Osteoblast (primary cell): ENCODE results near the gene IL1RAPL1. TPM values are rescaled to one million over a fixed set of nuclear protein-coding genes. Genes with fewer than 3 reads are reported as not detected.

Source experiments
- DNase-seq: peaks from one replicate; pipeline ENCODE4 v3.0.0; 2011; ENCODE audit warnings: low spot score, mixed read lengths; ENCODE audit not compliant: insufficient read length; ENCODE audit errors: missing footprints
- H2AFZ ChIP-seq: 2 replicates; pipeline ENCODE4 v1.6.0; 2011; ENCODE audit warnings: mild to moderate bottlenecking, low read length
- H3K27ac ChIP-seq: 2 replicates; pipeline ENCODE4 v1.5.1; 2011; ENCODE audit warnings: mild to moderate bottlenecking, low read depth, low read length, moderate library complexity
- H3K27me3 ChIP-seq: 2 replicates; pipeline ENCODE4 v1.6.0; 2012; ENCODE audit warnings: mild to moderate bottlenecking, control low read depth, inconsistent platforms, low read length, moderate library complexity; ENCODE audit not compliant: insufficient read depth
- H3K36me3 ChIP-seq: 2 replicates; pipeline ENCODE4 v1.5.1; 2011; ENCODE audit warnings: mild to moderate bottlenecking, low read length, control low read depth, moderate library complexity; ENCODE audit not compliant: insufficient read depth
- H3K4me1 ChIP-seq: 2 replicates; pipeline ENCODE4 v1.5.1; 2011; ENCODE audit warnings: mild to moderate bottlenecking, low read length, control low read depth, moderate library complexity; ENCODE audit not compliant: insufficient read depth
- H3K4me2 ChIP-seq: 2 replicates; pipeline ENCODE4 v1.6.0; 2011; ENCODE audit warnings: mild to moderate bottlenecking, low read length; ENCODE audit not compliant: insufficient read depth
- H3K4me3 ChIP-seq: fragments of 200-600 bp; sonication (generic); 3 replicates; pipeline ENCODE4 v1.5.1; 2012; ENCODE audit warnings: mild to moderate bottlenecking, low read length, inconsistent platforms; ENCODE audit not compliant: insufficient read depth
- H3K79me2 ChIP-seq: 2 replicates; pipeline ENCODE4 v1.6.0; 2012; ENCODE audit warnings: mild to moderate bottlenecking, low read length, control low read depth, inconsistent platforms; ENCODE audit not compliant: insufficient read depth
- H3K9me3 ChIP-seq: 2 replicates; pipeline ENCODE4 v1.5.1; 2011; ENCODE audit warnings: low read depth, low read length, control low read depth
- H4K20me1 ChIP-seq: 2 replicates; pipeline ENCODE4 v1.6.0; 2012; ENCODE audit warnings: mild to moderate bottlenecking, low read length, control low read depth; ENCODE audit not compliant: insufficient read depth
- CTCF ChIP-seq: IDR thresholded peaks from 2 replicates; pipeline ENCODE4 v1.5.1; 2011; ENCODE audit warnings: mild to moderate bottlenecking, low read depth, low read length, moderate library complexity; ENCODE audit errors: extremely low read depth
- small RNA-seq: library from RNA; depleted of rRNA; stranded (forward); fragments of <200 nt; gene quantifications from one replicate; pipeline ENCODE3, GENCODE V24; 2012
- total RNA-seq: library from RNA; depleted of rRNA; stranded (reverse); fragments of >200 nt; gene quantifications from 2 replicates; pipeline ENCODE4 v1.2.3, GENCODE V29; 2012

Gene IL1RAPL1
- total RNA-seq, 1 donor: under 0.01 TPM

DNA sequence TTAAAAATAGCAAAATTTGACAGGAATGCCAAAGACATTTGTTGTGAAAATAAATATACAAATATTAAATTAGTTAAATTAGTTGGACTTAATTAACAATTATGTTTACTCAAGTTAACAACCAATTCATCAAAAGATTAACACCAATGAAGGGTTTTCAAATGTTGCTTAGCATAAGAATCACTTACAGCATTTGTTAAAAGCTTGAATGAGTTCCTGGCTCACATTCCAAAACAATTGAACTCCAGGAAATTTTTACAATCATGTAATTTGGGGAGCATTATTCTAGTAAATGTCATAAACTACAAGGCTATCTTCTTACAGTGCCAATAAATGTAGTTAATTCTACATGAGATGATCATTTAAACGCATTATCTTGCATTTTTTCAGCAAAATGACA, 1378.4 kb downstream of the IL1RAPL1 start:
- H4K20me1 ChIP-seq: no peaks in the 10 kb centered on the region
- H3K9me3 ChIP-seq: no peaks in the 10 kb centered on the region
- no peak overlapping the region for H3K4me2 ChIP-seq
- H3K36me3 ChIP-seq: no peaks in the 10 kb centered on the region
- no peaks in the 10 kb centered on the region for H3K79me2 ChIP-seq
- DNase-seq: peak; percentile 13
- H3K27me3 ChIP-seq: no peaks in the 10 kb centered on the region
- H3K27ac ChIP-seq: no peak overlapping the region
- H2AFZ ChIP-seq: no peak overlapping the region
- H3K4me3 ChIP-seq: no peak overlapping the region
- no peaks in the 10 kb centered on the region for H3K4me1 ChIP-seq
- no peak for TF ChIP-seq CTCF

DNA sequence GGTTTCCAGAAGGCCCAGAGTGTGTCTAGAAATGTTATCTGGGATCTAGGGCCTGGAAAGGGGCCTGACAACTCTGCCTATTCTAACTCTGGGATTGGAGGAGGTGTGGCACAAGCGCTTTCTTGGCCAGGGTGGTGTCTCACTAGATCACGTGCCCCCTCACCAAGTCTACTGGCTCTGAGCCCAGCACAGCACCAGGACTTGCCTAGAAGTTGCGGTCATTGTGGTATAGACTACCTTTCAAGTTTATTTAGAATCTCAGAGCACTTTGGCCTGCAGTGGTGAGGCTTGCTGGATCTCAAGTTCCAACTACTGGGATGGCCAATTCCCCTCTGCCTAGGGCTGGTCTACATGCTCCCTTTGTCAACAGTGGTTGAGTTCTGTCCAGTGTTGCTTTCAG, 1404.8 kb downstream of the IL1RAPL1 start:
- Histone ChIP-seq H3K4me2 (no peak overlapping the region), H3K79me2 (no peaks in the 10 kb centered on the region), H3K27me3 (no peaks in the 10 kb centered on the region), H2AFZ (no peak overlapping the region), H3K36me3 (no peaks in the 10 kb centered on the region), H3K4me1 (no peaks in the 10 kb centered on the region), H4K20me1 (no peaks in the 10 kb centered on the region), H3K4me3 (no peak overlapping the region), H3K9me3 (peaks cover 2% of the 10 kb centered on the region), H3K27ac (no peak overlapping the region)
- no peak for DNase-seq
- no peak for TF ChIP-seq CTCF

DNA sequence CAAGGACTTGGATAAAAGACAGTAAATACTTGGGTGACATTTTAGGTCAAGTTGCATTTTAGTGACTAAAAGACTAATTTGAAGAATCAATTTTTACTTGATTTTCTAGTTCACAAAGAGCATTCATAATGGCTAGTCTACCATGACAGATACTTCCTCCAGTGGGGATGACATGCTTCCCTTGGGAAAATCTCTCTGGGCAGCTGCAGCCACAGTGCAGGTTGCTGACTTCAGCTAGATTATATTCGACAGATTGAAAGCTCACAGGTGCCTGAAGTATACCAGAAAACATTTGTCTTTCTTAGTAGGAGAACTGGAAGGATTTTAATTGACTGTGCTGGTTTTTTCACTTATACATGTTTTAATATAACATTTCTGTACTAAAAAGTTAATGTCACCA, 1418.6 kb downstream of the IL1RAPL1 start:
- no peak overlapping the region for H3K27ac ChIP-seq
- H4K20me1 ChIP-seq: no peaks in the 10 kb centered on the region
- no peaks in the 10 kb centered on the region for H3K9me3 ChIP-seq
- H3K4me3 ChIP-seq: no peak overlapping the region
- no peak overlapping the region for H2AFZ ChIP-seq
- no peak overlapping the region for H3K4me2 ChIP-seq
- no peaks in the 10 kb centered on the region for H3K4me1 ChIP-seq
- H3K27me3 ChIP-seq: no peaks in the 10 kb centered on the region
- H3K36me3 ChIP-seq: no peaks in the 10 kb centered on the region
- no peaks in the 10 kb centered on the region for H3K79me2 ChIP-seq
- no peak for DNase-seq
- TF ChIP-seq CTCF: no peak

Small RNA genes within 50 kb of the gene (small RNA-seq; reads per million reads assigned to genes)
- gene MIR4666B (not detected), gene RF00284 (not detected), gene RNA5SP500 (not detected)
